CD4-positive, alpha-beta T cell (primary cell): ENCODE data around the gene KRT79. TPM values are rescaled to one million over a fixed set of nuclear protein-coding genes. Genes with fewer than 3 reads are reported as not detected.

Experiments
- ATAC-seq: fragments of 200-7000 bp; cut with Tn5 transposase; one replicate; pipeline ENCODE4 v1.10.0; 2022; ENCODE audit warnings: mild to moderate bottlenecking; ENCODE audit not compliant: poor library complexity
- CTCF ChIA-PET: fragments of 350-600 bp; sonication (Branson Sonifier 250); formaldehyde crosslinking; loops from one replicate; lab custom pipeline; 2021; ENCODE audit warnings: antibody characterized with exemption, inconsistent platforms; lab: Charles Lee
- POLR2A ChIA-PET: fragments of 350-600 bp; sonication (Branson Sonifier 250); formaldehyde crosslinking; loops from one replicate; lab custom pipeline; 2021; ENCODE audit warnings: antibody characterized with exemption, inconsistent platforms; lab: Charles Lee
- DNase-seq, 14 experiments: peaks; one replicate each; pipeline ENCODE4 v3.0.0-alpha.2; 2013 to 2020; ENCODE audit warnings: mixed read lengths in 2 of 14
- H3K27ac ChIP-seq, 2 donors: one replicate each; pipeline versions ENCODE4 v1.5.1 to v1.7.0; 2013; ENCODE audit warnings: low read length in 2 of 2, low read depth in 1 of 2, mild to moderate bottlenecking in 1 of 2
- H3K27me3 ChIP-seq, 2 experiments: 1 replicate in 1 of 2; 2 replicates in 1 of 2; pipeline versions ENCODE4 v1.6.1 to v1.7.0; 2013; ENCODE audit warnings: low read length in 2 of 2, control low read depth in 1 of 2, mild to moderate bottlenecking in 1 of 2, moderate library complexity in 1 of 2; ENCODE audit not compliant: insufficient read depth in 2 of 2, control insufficient read depth in 1 of 2
- H3K36me3 ChIP-seq: one replicate; pipeline ENCODE4 v1.6.1; 2013; ENCODE audit warnings: low read length, control low read depth; ENCODE audit not compliant: insufficient read depth
- H3K4me1 ChIP-seq: one replicate; pipeline ENCODE4 v1.6.1; 2013; ENCODE audit warnings: low read length, control low read depth; ENCODE audit not compliant: insufficient read depth
- H3K4me3 ChIP-seq: one replicate; pipeline ENCODE4 v1.5.1; 2013; ENCODE audit warnings: mild to moderate bottlenecking, low read length, moderate library complexity
- H3K9me3 ChIP-seq, 2 experiments: 1 replicate in 1 of 2; 2 replicates in 1 of 2; pipeline versions ENCODE4 v1.6.1 to v1.7.0; 2013; ENCODE audit warnings: low read length in 2 of 2, mild to moderate bottlenecking in 2 of 2, control low read depth in 1 of 2, moderate library complexity in 1 of 2; ENCODE audit not compliant: control insufficient read depth in 1 of 2, insufficient read depth in 1 of 2
- H3K27ac Mint-ChIP-seq: one replicate; pipeline ENCODE4 v1.8.0; 2020; ENCODE audit warnings: mixed read lengths
- H3K27me3 Mint-ChIP-seq: one replicate; pipeline ENCODE4 v1.8.0; 2021; ENCODE audit warnings: mixed read lengths
- H3K36me3 Mint-ChIP-seq: one replicate; pipeline ENCODE4 v1.8.0; 2021; ENCODE audit warnings: low read depth, mixed read lengths
- H3K4me1 Mint-ChIP-seq: one replicate; pipeline ENCODE4 v1.8.0; 2021; ENCODE audit warnings: low read depth, mixed read lengths
- H3K4me3 Mint-ChIP-seq: one replicate; pipeline ENCODE4 v1.8.0; 2020; ENCODE audit warnings: mild to moderate bottlenecking, mixed read lengths
- H3K9me3 Mint-ChIP-seq: one replicate; pipeline ENCODE4 v1.8.0; 2020; ENCODE audit warnings: mixed read lengths
- intact Hi-C, 2 experiments: fragments of 100-400 bp; cut with DNase I in 1 of 2; cut with micrococcal nuclease in 1 of 2; formaldehyde crosslinking; loops; one replicate each; pipeline versions ENCODE4 v1.15.1 to v1.9.0; 2023 to 2025; cut with DNase I, micrococcal nuclease
- total RNA-seq, 174 experiments: library from RNA in 2 of 174; stranded (reverse) in 2 of 174; gene quantifications; one replicate each; pipeline ENCODE4 v1.2.3 and lab custom pipeline; 2021 to 2026
- TF ChIP-seq, protein P1 (sequence below): fragments of 200-600 bp; IDR thresholded peaks from one replicate; pipeline ENCODE4 v1.8.0; 2022; ENCODE audit warnings: antibody characterized with exemption, mild to moderate bottlenecking

The KRT79 gene
- total RNA-seq, 2 experiments from 2014 or later, result not detected

GRCh38 chr12:52794479-52795331 is 39.4 kb downstream of the KRT79 start:
- Histone ChIP-seq H3K9me3 (no peaks in the 10 kb centered on the region), H3K27me3 (peaks cover 1 to 16% of the 10 kb centered on the region in 2 experiments), H3K4me3 (no peak overlapping the region), H3K27ac (no peak overlapping the region), H3K4me1 (peaks cover 7% of the 10 kb centered on the region), H3K36me3 (no peaks in the 10 kb centered on the region)
- Mint-ChIP-seq H3K27ac (no peak overlapping the region), H3K27me3 (peaks cover 21% of the 10 kb centered on the region), H3K9me3 (no peaks in the 10 kb centered on the region), H3K4me3 (no peak overlapping the region), H3K4me1 (peaks cover 13% of the 10 kb centered on the region), H3K36me3 (no peaks in the 10 kb centered on the region)
- ATAC-seq (no peak), DNase-seq (no peak)
- TF ChIP-seq, protein P1, sequence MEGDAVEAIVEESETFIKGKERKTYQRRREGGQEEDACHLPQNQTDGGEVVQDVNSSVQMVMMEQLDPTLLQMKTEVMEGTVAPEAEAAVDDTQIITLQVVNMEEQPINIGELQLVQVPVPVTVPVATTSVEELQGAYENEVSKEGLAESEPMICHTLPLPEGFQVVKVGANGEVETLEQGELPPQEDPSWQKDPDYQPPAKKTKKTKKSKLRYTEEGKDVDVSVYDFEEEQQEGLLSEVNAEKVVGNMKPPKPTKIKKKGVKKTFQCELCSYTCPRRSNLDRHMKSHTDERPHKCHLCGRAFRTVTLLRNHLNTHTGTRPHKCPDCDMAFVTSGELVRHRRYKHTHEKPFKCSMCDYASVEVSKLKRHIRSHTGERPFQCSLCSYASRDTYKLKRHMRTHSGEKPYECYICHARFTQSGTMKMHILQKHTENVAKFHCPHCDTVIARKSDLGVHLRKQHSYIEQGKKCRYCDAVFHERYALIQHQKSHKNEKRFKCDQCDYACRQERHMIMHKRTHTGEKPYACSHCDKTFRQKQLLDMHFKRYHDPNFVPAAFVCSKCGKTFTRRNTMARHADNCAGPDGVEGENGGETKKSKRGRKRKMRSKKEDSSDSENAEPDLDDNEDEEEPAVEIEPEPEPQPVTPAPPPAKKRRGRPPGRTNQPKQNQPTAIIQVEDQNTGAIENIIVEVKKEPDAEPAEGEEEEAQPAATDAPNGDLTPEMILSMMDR, result no peak
- CTCF ChIA-PET, result no interaction called here
- intact Hi-C loops, result no loop called here
- POLR2A ChIA-PET, result no interaction called here

DNA sequence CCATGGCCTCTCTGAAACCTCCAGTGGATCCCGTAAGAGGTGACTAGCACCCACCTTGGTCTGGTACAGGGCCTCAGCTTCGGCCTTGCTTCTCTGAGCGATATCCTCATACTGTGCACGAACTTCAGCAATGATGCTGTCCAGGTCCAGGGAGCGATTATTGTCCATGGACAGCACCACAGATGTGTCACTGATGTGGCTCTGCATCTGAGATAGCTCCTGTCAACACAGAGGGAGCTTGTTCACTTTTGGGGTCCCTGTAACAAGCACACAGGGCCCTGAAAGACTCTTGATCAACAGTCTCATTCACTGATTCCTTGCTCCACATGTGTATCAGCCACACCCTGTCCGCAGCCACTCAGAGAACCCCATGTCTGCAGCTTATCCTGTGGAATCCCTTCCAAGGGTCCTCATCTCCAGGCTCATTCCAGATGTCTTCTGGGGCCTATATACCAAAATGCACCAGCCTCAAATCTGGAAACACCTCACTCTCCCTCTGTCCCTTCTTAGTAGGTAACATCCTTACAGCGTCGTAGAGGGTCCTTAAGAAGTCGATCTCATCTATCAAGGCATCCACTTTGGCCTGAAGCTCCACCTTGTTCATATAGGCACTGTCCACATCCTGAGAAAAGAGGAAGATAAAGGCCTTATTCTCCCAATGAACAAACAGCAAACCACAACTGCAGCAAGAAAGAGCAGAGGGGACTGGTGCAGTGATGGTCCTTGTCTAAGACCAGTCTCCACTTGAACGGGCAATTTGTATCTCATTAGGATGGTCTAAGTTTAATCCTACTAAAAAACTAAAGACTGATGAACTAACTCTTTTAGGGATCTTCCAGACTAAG is 41.7 kb downstream of the KRT79 start:
- peaks cover 5 to 21% of the 10 kb centered on the region in 2 experiments for H3K27me3 ChIP-seq
- POLR2A ChIA-PET, result no interaction called here
- Mint-ChIP-seq H3K27me3 (peaks cover 41% of the 10 kb centered on the region), H3K9me3 (no peaks in the 10 kb centered on the region), H3K4me3 (no peak overlapping the region), H3K36me3 (no peaks in the 10 kb centered on the region), H3K27ac (no peak overlapping the region), H3K4me1 (peaks cover 17% of the 10 kb centered on the region)
- TF ChIP-seq, protein P1, result no peak
- intact Hi-C loops, result no loop called here
- H3K4me1 ChIP-seq, result peaks cover 7% of the 10 kb centered on the region
- no peaks in the 10 kb centered on the region for H3K36me3 ChIP-seq
- DNase-seq (no peak), ATAC-seq (no peak)
- H3K4me3 ChIP-seq, result no peak overlapping the region
- CTCF ChIA-PET, result no interaction called here
- H3K9me3 ChIP-seq, result no peaks in the 10 kb centered on the region
- no peak overlapping the region for H3K27ac ChIP-seq

DNA sequence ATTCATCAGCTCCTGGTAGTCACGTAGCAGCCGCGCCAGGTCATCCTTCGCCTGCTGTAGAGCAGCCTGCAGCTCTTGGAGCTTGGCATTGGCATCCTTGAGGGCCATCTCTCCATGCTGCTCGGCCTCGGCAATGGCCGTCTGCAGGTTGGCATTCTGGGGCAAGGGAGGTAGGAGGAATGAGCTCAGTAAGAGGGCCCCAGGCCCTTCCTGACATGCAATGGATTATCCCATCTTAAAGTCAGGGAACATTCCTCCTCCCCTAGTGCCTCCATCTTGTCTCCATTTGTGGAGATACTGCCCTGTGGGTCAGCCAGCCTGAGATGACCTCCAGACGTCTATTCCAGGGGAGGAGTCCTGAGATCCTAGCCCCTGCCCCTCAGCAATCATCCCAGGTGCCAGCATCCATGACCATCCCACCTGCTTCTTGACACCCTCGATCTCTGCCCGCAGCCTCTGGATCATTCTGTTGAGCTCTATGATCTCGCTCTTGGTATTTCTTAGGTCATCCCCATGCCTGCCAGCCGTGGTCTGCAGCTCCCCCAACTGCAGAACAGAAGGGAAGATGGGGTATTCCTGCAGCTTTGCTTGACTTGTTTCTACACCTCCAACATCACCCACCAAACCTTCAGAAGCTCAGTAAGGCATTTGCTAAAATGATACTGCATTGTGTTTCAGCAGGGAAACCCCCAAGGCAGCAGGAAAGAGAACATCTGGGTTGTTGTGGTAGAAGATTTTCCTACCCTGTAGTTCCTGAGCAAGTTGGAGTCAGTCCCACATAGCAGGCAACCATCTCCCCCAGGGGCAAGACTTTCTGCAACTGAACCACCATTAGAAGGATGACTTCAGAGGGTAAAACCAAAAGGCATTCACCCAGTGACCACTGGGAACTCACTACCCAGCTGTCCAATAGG is 42.6 kb downstream of the KRT79 start:
- H3K36me3 Mint-ChIP-seq, result no peaks in the 10 kb centered on the region
- H3K9me3 ChIP-seq, result no peaks in the 10 kb centered on the region
- no peaks in the 10 kb centered on the region for H3K36me3 ChIP-seq
- H3K4me3 Mint-ChIP-seq, result no peak overlapping the region
- TF ChIP-seq, protein P1, result no peak
- H3K27ac ChIP-seq, result no peak overlapping the region
- no peak for DNase-seq
- ATAC-seq, result no peak
- H3K4me1 ChIP-seq, result peaks cover 7% of the 10 kb centered on the region
- peaks cover 45% of the 10 kb centered on the region for H3K27me3 Mint-ChIP-seq
- no peak overlapping the region for H3K27ac Mint-ChIP-seq
- ChIA-PET POLR2A (no interaction called here), CTCF (no interaction called here)
- peaks cover 17% of the 10 kb centered on the region for H3K4me1 Mint-ChIP-seq
- peaks cover 5 to 21% of the 10 kb centered on the region in 2 experiments for H3K27me3 ChIP-seq
- no peak overlapping the region for H3K4me3 ChIP-seq
- H3K9me3 Mint-ChIP-seq, result no peaks in the 10 kb centered on the region
- intact Hi-C loops, result no loop called here
